T-cell (primary cell): ENCODE measurements around the gene NKAPL. TPM values are rescaled to one million over a fixed set of nuclear protein-coding genes. Genes with fewer than 3 reads are reported as not detected.

Source experiments
- ATAC-seq, 4 experiments: fragments of 200-7000 bp in 3 of 4; fragments of 150-1000 bp in 1 of 4; cut with Tn5 transposase; replicated peaks in 1 of 4; 1 replicate in 3 of 4; 2 replicates in 1 of 4; pipeline ENCODE4 v1.10.0; 2021; ENCODE audit warnings: moderate library complexity in 3 of 4, mild to moderate bottlenecking in 2 of 4, moderate number of reproducible peaks in 1 of 4
- CTCF ChIA-PET, 2 donors: fragments of 300-600 bp; sonication (Branson Sonifier 250); formaldehyde crosslinking; loops; one replicate each; lab custom pipeline; 2022; ENCODE audit warnings: antibody characterized with exemption in 2 of 2; lab: Charles Lee
- POLR2A ChIA-PET, 2 donors: fragments of 300-600 bp; sonication (Branson Sonifier 250); formaldehyde crosslinking; loops; one replicate each; lab custom pipeline; 2022; ENCODE audit warnings: antibody characterized with exemption in 2 of 2; lab: Charles Lee
- DNase-seq, 35 experiments: peaks; one replicate each; pipeline versions ENCODE4 v3.0.0 to v3.0.0-alpha.2; 2013 to 2023
- H3K27ac ChIP-seq: one replicate; pipeline ENCODE4 v1.5.1; 2013; ENCODE audit warnings: low read length
- H3K27me3 ChIP-seq, 2 experiments: replicated peaks in 1 of 2; 1 replicate in 1 of 2; 2 replicates in 1 of 2; pipeline versions ENCODE4 v1.6.1 to v1.7.0; 2013; ENCODE audit warnings: low read length in 1 of 2, mixed read lengths in 1 of 2; ENCODE audit not compliant: control insufficient read depth in 2 of 2, insufficient read depth in 2 of 2; ENCODE audit errors: extremely low read depth in 1 of 2
- H3K36me3 ChIP-seq, 2 donors: 1 replicate in 1 of 2; 2 replicates in 1 of 2; pipeline versions ENCODE4 v1.6.1 to v1.7.0; 2013; ENCODE audit warnings: low read length in 1 of 2; ENCODE audit not compliant: control insufficient read depth in 2 of 2, insufficient read depth in 1 of 2; ENCODE audit errors: extremely low read depth in 1 of 2
- H3K4me1 ChIP-seq, 2 experiments: 1 replicate in 1 of 2; 2 replicates in 1 of 2; pipeline versions ENCODE4 v1.6.1 to v1.7.0; 2013; ENCODE audit warnings: low read length in 2 of 2, mixed read lengths in 1 of 2; ENCODE audit not compliant: insufficient read depth in 2 of 2, control insufficient read depth in 1 of 2; ENCODE audit errors: extremely low read depth in 1 of 2
- H3K4me3 ChIP-seq, 2 donors: 1 replicate in 1 of 2; 2 replicates in 1 of 2; pipeline versions ENCODE4 v1.5.1 to v1.7.0; 2013; ENCODE audit warnings: mild to moderate bottlenecking in 2 of 2, low read length in 1 of 2, moderate library complexity in 1 of 2; ENCODE audit not compliant: control insufficient read depth in 1 of 2; ENCODE audit errors: extremely low read depth in 1 of 2
- H3K9me3 ChIP-seq: 2 replicates; pipeline ENCODE4 v1.7.0; 2013
- H3K27ac Mint-ChIP-seq, 2 donors: one replicate each; pipeline ENCODE4 v1.8.0; 2020 to 2021; ENCODE audit warnings: mild to moderate bottlenecking in 2 of 2, mixed read lengths in 2 of 2
- H3K27me3 Mint-ChIP-seq, 2 donors: one replicate each; pipeline ENCODE4 v1.8.0; 2021 to 2022; ENCODE audit warnings: mixed read lengths in 2 of 2
- H3K36me3 Mint-ChIP-seq: one replicate; pipeline ENCODE4 v1.8.0; 2021; ENCODE audit warnings: mixed read lengths
- H3K4me1 Mint-ChIP-seq, 3 donors: one replicate each; pipeline ENCODE4 v1.8.0; 2020 to 2022; ENCODE audit warnings: mixed read lengths in 3 of 3, mild to moderate bottlenecking in 1 of 3
- H3K4me3 Mint-ChIP-seq, 3 donors: one replicate each; pipeline ENCODE4 v1.8.0; 2020 to 2022; ENCODE audit warnings: mild to moderate bottlenecking in 3 of 3, mixed read lengths in 3 of 3, moderate library complexity in 3 of 3
- H3K9me3 Mint-ChIP-seq, 3 donors: one replicate each; pipeline ENCODE4 v1.8.0; 2020 to 2022; ENCODE audit warnings: mixed read lengths in 3 of 3
- WGBS: methylation state at CpG from one replicate; pipeline ENCODE4 v1.1.5; 2013; ENCODE audit warnings: missing lambda C conversion rate; ENCODE audit not compliant: insufficient coverage; 5-methylcytosine and 5-hydroxymethylcytosine counted together
- total RNA-seq, 35 experiments: library from RNA in 6 of 35; stranded (reverse) in 6 of 35; fragments of 120-200 nt in 1 of 35; gene quantifications; one replicate each; pipeline versions ENCODE4 v1.2.1 to v1.2.4 and lab custom pipeline; 2013 to 2026

NKAPL gene
- total RNA-seq, 5 donors from 2014 or later (not counting 1 experiment from before 2014, with no cell fraction given) = 0.32 TPM; not detected in 4

GRCh38 chr6:28215425-28215824 is 43.7 kb upstream of the NKAPL start:
- WGBS = 32% methylated on average over 8 of the region's 8 CpGs
- CTCF ChIA-PET = no interaction called here
- H3K4me3 Mint-ChIP-seq = no peak overlapping the region
- Histone ChIP-seq H3K27ac (no peak overlapping the region), H3K4me3 (no peak overlapping the region), H3K36me3 (no peaks in the 10 kb centered on the region), H3K9me3 (peaks cover 4% of the 10 kb centered on the region), H3K27me3 (peaks cover 24 to 71% of the 10 kb centered on the region in 2 experiments), H3K4me1 (peaks cover 2 to 25% of the 10 kb centered on the region in 2 experiments)
- H3K4me1 Mint-ChIP-seq = peaks cover 21 to 26% (median 25%) of the 10 kb centered on the region in 3 donors
- DNase-seq (no peak), ATAC-seq (no peak)
- no peaks in the 10 kb centered on the region for H3K9me3 Mint-ChIP-seq
- no peak overlapping the region for H3K27ac Mint-ChIP-seq
- peaks cover 68 to 93% of the 10 kb centered on the region in 2 donors for H3K27me3 Mint-ChIP-seq
- POLR2A ChIA-PET = no interaction called here
- H3K36me3 Mint-ChIP-seq = no peaks in the 10 kb centered on the region

DNA sequence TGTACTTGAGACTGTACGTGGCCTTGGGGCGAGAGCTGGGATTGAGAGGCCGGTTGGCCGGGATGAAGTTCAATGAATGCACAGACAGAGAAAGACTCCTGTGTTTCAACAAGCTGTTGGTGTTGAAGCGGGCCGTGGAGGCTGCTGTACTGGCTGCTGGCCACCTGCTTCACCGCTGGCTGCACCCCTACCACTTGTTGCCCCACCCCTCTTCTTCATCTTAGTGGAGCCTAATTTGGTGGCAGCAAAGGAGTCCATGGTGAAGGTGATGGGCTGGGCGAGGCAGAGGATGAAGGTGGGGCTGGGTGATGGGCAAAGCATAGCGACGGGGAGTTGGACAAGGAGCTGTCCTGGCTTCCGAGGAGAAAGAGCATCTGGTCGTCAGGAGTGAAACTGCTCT is 41.2 kb upstream of the NKAPL start:
- no peak for ATAC-seq
- Mint-ChIP-seq H3K9me3 (no peaks in the 10 kb centered on the region), H3K27ac (no peak overlapping the region), H3K4me1 (peaks cover 9 to 15% (median 11%) of the 10 kb centered on the region in 3 donors), H3K36me3 (no peaks in the 10 kb centered on the region), H3K27me3 (peaks cover 65 to 90% of the 10 kb centered on the region in 2 donors), H3K4me3 (peak overlapping the region in 2 of 3 donors; percentile 31 to 60)
- Histone ChIP-seq H3K36me3 (no peaks in the 10 kb centered on the region), H3K9me3 (peaks cover 5% of the 10 kb centered on the region), H3K4me1 (peaks cover under 1 to 12% of the 10 kb centered on the region in 2 experiments), H3K27me3 (peaks cover 20 to 52% of the 10 kb centered on the region in 2 experiments), H3K27ac (no peak overlapping the region), H3K4me3 (no peak overlapping the region)
- no peak for DNase-seq
- CTCF ChIA-PET = interaction anchor here in 1 of 2 donors (0.8 kb wide), 1 partner anchor 49 kb away, joined by 3 read pairs; no protein-coding TSS in a partner anchor
- POLR2A ChIA-PET = interaction anchor here in 1 of 2 donors (0.5 kb wide), 1 partner anchor 995 kb away, joined by 5 read pairs; no protein-coding TSS in a partner anchor
- WGBS = 93% methylated on average over 9 of the region's 12 CpGs

DNA sequence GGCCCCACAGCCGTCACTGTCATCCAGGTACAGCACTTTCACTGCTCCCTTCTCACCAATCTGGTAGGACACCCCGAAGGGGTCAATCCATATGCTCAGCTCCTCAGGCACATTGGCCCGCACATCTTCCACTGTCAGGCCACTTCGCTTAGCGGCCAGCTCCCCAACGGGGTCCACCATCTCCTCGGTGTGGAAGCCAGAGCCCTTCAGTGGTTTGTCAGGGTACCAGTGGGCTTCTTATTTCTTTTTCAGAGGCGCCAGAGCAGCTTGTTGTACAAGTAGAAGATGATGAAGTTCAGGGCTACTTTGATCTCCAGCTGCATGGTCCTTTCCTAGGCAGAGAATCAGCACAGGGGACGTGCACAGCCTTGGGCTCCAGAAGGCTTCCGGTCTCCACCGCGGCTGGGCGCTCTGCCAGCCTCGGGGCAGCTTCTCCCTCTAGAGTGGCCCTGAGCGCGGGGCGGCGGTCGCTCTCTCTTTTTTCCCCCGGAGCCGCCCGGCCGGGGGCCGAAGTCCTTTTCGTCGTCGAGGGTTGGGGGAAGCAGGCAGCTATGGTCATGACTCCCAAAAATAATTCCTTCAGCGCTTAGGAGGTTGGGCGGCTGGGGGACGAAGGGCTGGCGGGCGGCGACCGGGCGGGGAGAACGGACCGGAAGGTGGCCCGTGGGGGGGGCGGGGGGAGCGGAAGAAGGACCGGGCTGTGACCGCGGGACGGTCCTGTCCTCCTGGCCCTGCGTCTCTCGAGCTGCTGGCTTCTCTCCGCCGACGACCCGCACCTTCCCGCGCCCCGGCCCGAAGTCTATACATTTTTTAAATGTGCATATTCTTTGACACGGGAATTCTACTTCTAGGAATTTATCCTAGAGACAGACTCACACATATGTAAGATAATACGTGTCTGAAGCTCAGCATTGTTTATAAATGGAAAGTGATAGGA is 40.5 kb upstream of the NKAPL start:
- H3K36me3 Mint-ChIP-seq = no peaks in the 10 kb centered on the region
- no peaks in the 10 kb centered on the region for H3K36me3 ChIP-seq
- peak overlapping the region; percentile 43 to 56 for H3K4me3 ChIP-seq
- H3K27ac Mint-ChIP-seq = no peak overlapping the region
- H3K27me3 Mint-ChIP-seq = peaks cover 65 to 90% of the 10 kb centered on the region in 2 donors
- ChIA-PET POLR2A (interaction anchor here (0.5 to 0.6 kb wide), 2 partner anchors 218 to 996 kb away, joined by 3 to 5 read pairs; no protein-coding TSS in a partner anchor), CTCF (interaction anchor here in 1 of 2 donors (0.8 kb wide), 1 partner anchor 49 kb away, joined by 3 read pairs; no protein-coding TSS in a partner anchor)
- H3K27ac ChIP-seq = no peak overlapping the region
- WGBS = 14% methylated on average over 31 of the region's 56 CpGs
- peak in 10 of 35 experiments; percentile 15 to 47 (median 24) for DNase-seq
- H3K9me3 ChIP-seq = peaks cover 2% of the 10 kb centered on the region
- peaks cover 14 to 52% of the 10 kb centered on the region in 2 experiments for H3K27me3 ChIP-seq
- peak overlapping the region; percentile 60 to 70 (median 62) for H3K4me3 Mint-ChIP-seq
- H3K4me1 ChIP-seq = peaks cover 0 to 11% of the 10 kb centered on the region in 2 experiments
- no peaks in the 10 kb centered on the region for H3K9me3 Mint-ChIP-seq
- peaks cover 6 to 15% (median 7%) of the 10 kb centered on the region in 3 donors for H3K4me1 Mint-ChIP-seq
- ATAC-seq = peak; percentile 42 to 61 (median 52)

DNA sequence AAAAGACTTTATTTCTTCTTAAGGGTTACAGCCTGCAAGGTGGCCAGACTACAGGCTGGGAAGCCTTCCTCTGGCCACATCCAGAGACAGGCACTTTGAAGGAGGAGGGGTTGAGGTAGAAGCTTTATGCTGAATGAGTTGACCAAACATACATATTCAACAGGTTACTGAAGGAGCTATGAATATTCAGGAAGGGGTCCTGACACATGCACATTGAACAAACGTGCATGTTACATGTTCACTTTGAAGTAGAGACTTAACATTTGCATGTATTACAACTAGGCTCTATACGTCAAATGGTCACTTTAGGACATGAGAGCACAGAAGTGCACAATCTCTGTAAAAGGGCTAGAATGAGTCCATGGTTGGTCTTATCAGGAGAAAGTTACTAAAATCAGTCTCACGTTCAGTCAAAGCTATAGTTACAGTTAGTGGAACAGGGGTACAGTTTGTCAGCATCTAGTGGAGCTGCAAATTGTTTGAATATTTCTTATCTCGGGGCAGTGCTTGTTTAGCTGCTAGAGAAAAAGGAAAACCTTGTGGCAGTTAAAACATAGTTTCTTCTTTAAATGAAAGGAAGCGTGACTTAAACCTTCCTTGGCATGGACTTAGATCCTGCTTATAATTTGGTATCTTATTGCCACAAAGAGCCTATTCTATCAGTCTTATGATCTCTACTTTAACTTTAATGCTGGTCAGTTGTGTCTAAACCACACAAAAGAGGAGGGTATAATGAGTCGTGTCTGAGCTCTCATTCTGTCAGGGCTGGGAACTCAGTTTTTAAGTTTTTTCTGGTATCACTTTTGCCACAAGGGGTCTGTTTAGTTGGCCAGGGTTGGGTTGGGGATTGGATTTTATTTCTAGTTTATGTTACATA is 38.6 kb upstream of the NKAPL start:
- peaks cover 11 to 25% (median 17%) of the 10 kb centered on the region in 3 donors for H3K4me1 Mint-ChIP-seq
- no peak for ATAC-seq
- 54% methylated on average over 2 of the region's 6 CpGs for WGBS

GRCh38 chr6:28224131-28225055 is 34.7 kb upstream of the NKAPL start:
- ATAC-seq (no peak), DNase-seq (no peak)
- H3K27ac ChIP-seq = no peak overlapping the region
- H3K4me1 Mint-ChIP-seq = peaks cover 9 to 13% (median 10%) of the 10 kb centered on the region in 3 donors
- peaks cover 39 to 53% of the 10 kb centered on the region in 2 donors for H3K27me3 Mint-ChIP-seq
- H3K4me3 ChIP-seq = peak overlapping the region; percentile 70 to 79
- peaks cover 2% of the 10 kb centered on the region for H3K9me3 ChIP-seq
- H3K27ac Mint-ChIP-seq = peak overlapping the region in 1 of 2 donors; percentile 17
- no peaks in the 10 kb centered on the region for H3K9me3 Mint-ChIP-seq
- WGBS = 73% methylated on average over 3 of the region's 9 CpGs
- H3K4me1 ChIP-seq = peaks cover 10 to 16% of the 10 kb centered on the region in 2 experiments
- CTCF ChIA-PET = interaction anchor here in 1 of 2 donors (0.7 kb wide), 1 partner anchor 132 kb away, joined by 3 read pairs; no protein-coding TSS in a partner anchor
- peak overlapping the region; percentile 76 to 86 (median 80) for H3K4me3 Mint-ChIP-seq
- peaks cover 4% of the 10 kb centered on the region for H3K36me3 Mint-ChIP-seq
- peaks cover 6 to 27% of the 10 kb centered on the region in 2 experiments for H3K27me3 ChIP-seq
- H3K36me3 ChIP-seq = peaks cover 0 to 9% of the 10 kb centered on the region in 2 donors
- POLR2A ChIA-PET = no interaction called here

More for the DNA sequence above, 38.6 kb upstream of the NKAPL start:
- no peak for DNase-seq
- CTCF ChIA-PET = interaction anchor here in 1 of 2 donors (0.8 kb wide), 1 partner anchor 15 kb away, joined by 3 read pairs; no protein-coding TSS in a partner anchor
- Histone ChIP-seq H3K27me3 (peaks cover 6 to 61% of the 10 kb centered on the region in 2 experiments), H3K9me3 (peaks cover 2% of the 10 kb centered on the region), H3K36me3 (no peaks in the 10 kb centered on the region), H3K27ac (no peak overlapping the region), H3K4me3 (no peak overlapping the region), H3K4me1 (peaks cover 9 to 22% of the 10 kb centered on the region in 2 experiments)
- H3K27me3 Mint-ChIP-seq = peaks cover 62 to 87% of the 10 kb centered on the region in 2 donors
- no peaks in the 10 kb centered on the region for H3K9me3 Mint-ChIP-seq
- H3K36me3 Mint-ChIP-seq = no peaks in the 10 kb centered on the region
- POLR2A ChIA-PET = no interaction called here
- peak overlapping the region in 1 of 2 donors; percentile 40 for H3K27ac Mint-ChIP-seq
- H3K4me3 Mint-ChIP-seq = no peak overlapping the region
